ENCODE data around the gene NR6A1. TPM values are rescaled to one million over a fixed set of nuclear protein-coding genes. Genes with fewer than 3 reads are reported as not detected.

Gene NR6A1
- total and polyA plus RNA-seq, 2 of the 13 experiments (the other 11 are each of a cell fraction or from before 2014, with no cell fraction given): 28.1 to 31.5 TPM

GRCh38 chr9:124557895-124558294 lies 213.2 kb downstream of the NR6A1 start (continued):
- TF ChIP-seq SOX5 (CRISPR knock-in tag; IDR thresholded peaks at IDR 0.05; ENCODE audit: borderline replicate concordance) (0 out of 2 replicates have a peak, but pooled peaks have one; percentile 13), SOX13 (IDR thresholded peaks at IDR 0.05) (no peak), SOX13 (CRISPR knock-in tag; conservative IDR thresholded peaks at IDR 0.05 in 1 of 2, IDR thresholded peaks at IDR 0.05 in 1 of 2) (peak in 1 of 2 experiments; percentile 36; a peak in 1 of 4 replicates), MATR3 (CRISPR knock-in tag; IDR thresholded peaks at IDR 0.05) (no peak), ZBTB44 (CRISPR knock-in tag; IDR thresholded peaks at IDR 0.05) (no peak), ZNF652 (CRISPR knock-in tag; IDR thresholded peaks at IDR 0.05; ENCODE audit: borderline replicate concordance, low read depth) (peak; percentile 39; the same call in 1 of the 2 replicates), ZEB1 (IDR thresholded peaks at IDR 0.05; ENCODE audit: insufficient replicate concordance, low read depth) (no peak), SP140L (CRISPR knock-in tag; IDR thresholded peaks at IDR 0.05; ENCODE audit: borderline replicate concordance) (no peak), ZNF101 (CRISPR knock-in tag; IDR thresholded peaks at IDR 0.05; ENCODE audit: borderline replicate concordance, low read depth) (no peak), GATAD2A (CRISPR knock-in tag; IDR thresholded peaks at IDR 0.05) (0 out of 2 replicates have a peak, but pooled peaks have one; percentile 16), BCL6 (CRISPR knock-in tag; IDR thresholded peaks at IDR 0.05) (peak; percentile 54; the same call in 1 of the 2 replicates), KLF9 (CRISPR knock-in tag; IDR thresholded peaks at IDR 0.05; ENCODE audit: low read depth) (no peak), SALL1 (CRISPR knock-in tag; IDR thresholded peaks at IDR 0.05) (no peak), GFI1 (CRISPR knock-in tag; IDR thresholded peaks at IDR 0.05; ENCODE audit: borderline replicate concordance) (no peak), GABPB1 (CRISPR knock-in tag; IDR thresholded peaks at IDR 0.05) (no peak), NCOA1 (CRISPR knock-in tag; IDR thresholded peaks at IDR 0.05) (no peak), PAXIP1 (CRISPR knock-in tag; conservative IDR thresholded peaks at IDR 0.05) (0 out of 2 replicates have a peak, but pooled peaks have one; percentile 20), SOX6 (IDR thresholded peaks at IDR 0.05) (no peak), SOX6 (CRISPR knock-in tag; IDR thresholded peaks at IDR 0.05) (peak; percentile 52)
- TF ChIP-seq, protein P1, sequence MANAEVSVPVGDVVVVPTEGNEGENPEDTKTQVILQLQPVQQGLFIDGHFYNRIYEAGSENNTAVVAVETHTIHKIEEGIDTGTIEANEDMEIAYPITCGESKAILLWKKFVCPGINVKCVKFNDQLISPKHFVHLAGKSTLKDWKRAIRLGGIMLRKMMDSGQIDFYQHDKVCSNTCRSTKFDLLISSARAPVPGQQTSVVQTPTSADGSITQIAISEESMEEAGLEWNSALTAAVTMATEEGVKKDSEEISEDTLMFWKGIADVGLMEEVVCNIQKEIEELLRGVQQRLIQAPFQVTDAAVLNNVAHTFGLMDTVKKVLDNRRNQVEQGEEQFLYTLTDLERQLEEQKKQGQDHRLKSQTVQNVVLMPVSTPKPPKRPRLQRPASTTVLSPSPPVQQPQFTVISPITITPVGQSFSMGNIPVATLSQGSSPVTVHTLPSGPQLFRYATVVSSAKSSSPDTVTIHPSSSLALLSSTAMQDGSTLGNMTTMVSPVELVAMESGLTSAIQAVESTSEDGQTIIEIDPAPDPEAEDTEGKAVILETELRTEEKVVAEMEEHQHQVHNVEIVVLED (CRISPR knock-in tag; IDR thresholded peaks at IDR 0.05; ENCODE audit: borderline replicate concordance): no peak
- TF ChIP-seq, protein P2, sequence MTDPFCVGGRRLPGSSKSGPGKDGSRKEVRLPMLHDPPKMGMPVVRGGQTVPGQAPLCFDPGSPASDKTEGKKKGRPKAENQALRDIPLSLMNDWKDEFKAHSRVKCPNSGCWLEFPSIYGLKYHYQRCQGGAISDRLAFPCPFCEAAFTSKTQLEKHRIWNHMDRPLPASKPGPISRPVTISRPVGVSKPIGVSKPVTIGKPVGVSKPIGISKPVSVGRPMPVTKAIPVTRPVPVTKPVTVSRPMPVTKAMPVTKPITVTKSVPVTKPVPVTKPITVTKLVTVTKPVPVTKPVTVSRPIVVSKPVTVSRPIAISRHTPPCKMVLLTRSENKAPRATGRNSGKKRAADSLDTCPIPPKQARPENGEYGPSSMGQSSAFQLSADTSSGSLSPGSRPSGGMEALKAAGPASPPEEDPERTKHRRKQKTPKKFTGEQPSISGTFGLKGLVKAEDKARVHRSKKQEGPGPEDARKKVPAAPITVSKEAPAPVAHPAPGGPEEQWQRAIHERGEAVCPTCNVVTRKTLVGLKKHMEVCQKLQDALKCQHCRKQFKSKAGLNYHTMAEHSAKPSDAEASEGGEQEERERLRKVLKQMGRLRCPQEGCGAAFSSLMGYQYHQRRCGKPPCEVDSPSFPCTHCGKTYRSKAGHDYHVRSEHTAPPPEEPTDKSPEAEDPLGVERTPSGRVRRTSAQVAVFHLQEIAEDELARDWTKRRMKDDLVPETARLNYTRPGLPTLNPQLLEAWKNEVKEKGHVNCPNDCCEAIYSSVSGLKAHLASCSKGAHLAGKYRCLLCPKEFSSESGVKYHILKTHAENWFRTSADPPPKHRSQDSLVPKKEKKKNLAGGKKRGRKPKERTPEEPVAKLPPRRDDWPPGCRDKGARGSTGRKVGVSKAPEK (CRISPR knock-in tag; IDR thresholded peaks at IDR 0.05; ENCODE audit: borderline replicate concordance): no peak
